HepG2 (cell line): ENCODE measurements around the gene NPC1. TPM values are rescaled to one million over a fixed set of nuclear protein-coding genes. Genes with fewer than 3 reads are reported as not detected.
A peak's percentile ranks its signal among the peaks of the same experiment; 100 is the strongest.

Source experiments
- ATM ChIP-seq: fragments of 450-650 bp; IDR thresholded peaks from 2 replicates; pipeline ENCODE4 v1.7.1; 2017; ENCODE audit warnings: mild to moderate bottlenecking, borderline replicate concordance
- DRAP1 ChIP-seq: IDR thresholded peaks from 2 replicates; pipeline ENCODE4 v1.6.1; 2016; ENCODE audit warnings: missing genetic modification reagents, missing compliant biosample characterization
- E2F2 ChIP-seq: sonication (generic); formaldehyde crosslinking; IDR thresholded peaks from 2 replicates; pipeline ENCODE4 v1.4.0; 2020; ENCODE audit warnings: missing genetic modification reagents, borderline replicate concordance
- ESRRA ChIP-seq: sonication (generic); formaldehyde crosslinking; IDR thresholded peaks from 2 replicates; pipeline ENCODE4 v1.5.1; 2020; ENCODE audit warnings: mild to moderate bottlenecking, low read depth, missing genetic modification reagents
- FOXM1 ChIP-seq: sonication (generic); formaldehyde crosslinking; IDR thresholded peaks from 2 replicates; pipeline ENCODE4 v1.5.0; 2020; ENCODE audit warnings: missing genetic modification reagents
- HNF4G ChIP-seq, 2 experiments: sonication (generic) in 1 of 2; formaldehyde crosslinking in 1 of 2; IDR thresholded peaks; 2 replicates each; pipeline versions ENCODE4 v1.4.0 to v1.6.1; 2011 to 2020; ENCODE audit warnings: borderline replicate concordance in 2 of 2, low read depth in 2 of 2, mild to moderate bottlenecking in 2 of 2, low read length in 1 of 2, missing genetic modification reagents in 1 of 2, moderate library complexity in 1 of 2
- HNRNPL ChIP-seq: fragments of 200-400 bp; formaldehyde crosslinking; IDR thresholded peaks from 2 replicates; pipeline ENCODE4 v1.6.1; 2017; ENCODE audit warnings: mild to moderate bottlenecking, low read depth, low read length
- IRX3 ChIP-seq: sonication (generic); formaldehyde crosslinking; IDR thresholded peaks from 2 replicates; pipeline ENCODE4 v1.8.1; 2023; ENCODE audit warnings: mild to moderate bottlenecking, low read depth, missing genetic modification reagents, borderline replicate concordance
- ISX ChIP-seq: sonication (generic); formaldehyde crosslinking; conservative IDR thresholded peaks from 2 replicates; pipeline ENCODE4 v1.5.0; 2020; ENCODE audit warnings: missing genetic modification reagents
- KDM2A ChIP-seq: sonication (generic); formaldehyde crosslinking; IDR thresholded peaks from 2 replicates; pipeline ENCODE4 v1.4.0; 2020; ENCODE audit warnings: low read depth, missing genetic modification reagents, borderline replicate concordance
- MYC ChIP-seq: sonication (generic); formaldehyde crosslinking; IDR thresholded peaks from 2 replicates; pipeline ENCODE4 v1.9.0; 2021; ENCODE audit warnings: missing genetic modification reagents, borderline replicate concordance
- NFATC3 ChIP-seq: sonication (generic); formaldehyde crosslinking; IDR thresholded peaks from 2 replicates; pipeline ENCODE4 v1.5.1; 2020; ENCODE audit warnings: mild to moderate bottlenecking, missing genetic modification reagents
- RFX3 ChIP-seq: IDR thresholded peaks from 2 replicates; pipeline ENCODE4 v1.6.1; 2016; ENCODE audit warnings: missing biosample characterization, missing genetic modification reagents
- SCMH1 ChIP-seq: sonication (generic); formaldehyde crosslinking; IDR thresholded peaks from 2 replicates; pipeline ENCODE4 v1.9.0; 2021; ENCODE audit warnings: missing genetic modification reagents, mild to moderate bottlenecking, borderline replicate concordance
- SPEN ChIP-seq: sonication (generic); formaldehyde crosslinking; IDR thresholded peaks from 2 replicates; pipeline ENCODE4 v1.5.1; 2020; ENCODE audit warnings: low read depth, mild to moderate bottlenecking, missing genetic modification reagents
- TBX3 ChIP-seq: fragments of 450-650 bp; IDR thresholded peaks from 2 replicates; pipeline ENCODE4 v1.6.1; 2017; ENCODE audit warnings: antibody characterized with exemption, mild to moderate bottlenecking, inconsistent platforms, borderline replicate concordance
- YEATS2 ChIP-seq: sonication (generic); formaldehyde crosslinking; IDR thresholded peaks from 2 replicates; pipeline ENCODE4 v1.4.0; 2020; ENCODE audit warnings: missing genetic modification reagents, borderline replicate concordance
- ZFP37 ChIP-seq: sonication (generic); formaldehyde crosslinking; IDR thresholded peaks from 2 replicates; pipeline ENCODE4 v1.4.0; 2020; ENCODE audit warnings: missing genetic modification reagents, borderline replicate concordance
- ZNF282 ChIP-seq: fragments of 450-650 bp; IDR thresholded peaks from 2 replicates; pipeline ENCODE4 v1.6.1; 2018; ENCODE audit not compliant: partially characterized antibody
- ZNF431 ChIP-seq: sonication (generic); formaldehyde crosslinking; IDR thresholded peaks from 2 replicates; pipeline ENCODE4 v1.9.0; 2022; ENCODE audit warnings: missing genetic modification reagents, low read depth, mild to moderate bottlenecking, borderline replicate concordance
- ZNF550 ChIP-seq: sonication (generic); formaldehyde crosslinking; IDR thresholded peaks from 2 replicates; pipeline ENCODE4 v1.4.0; 2020; ENCODE audit warnings: mild to moderate bottlenecking, missing genetic modification reagents, borderline replicate concordance
- ZNF879 ChIP-seq: sonication (generic); formaldehyde crosslinking; IDR thresholded peaks from 2 replicates; pipeline ENCODE4 v1.8.1; 2023; ENCODE audit warnings: missing genetic modification reagents
- polyA plus RNA-seq, 8 experiments: library from polyadenylated mRNA; depleted of rRNA in 3 of 8; stranded (reverse) in 7 of 8; unstranded in 1 of 8; fragments of >200 nt; fragmentation: Illumina TruSeq in 4 of 8; extraction: Trizol in 4 of 8; gene quantifications; 2 replicates each; pipeline versions ENCODE4 v1.2.1 to v1.2.3, GENCODE V29; 2011 to 2016; ENCODE audit warnings: low read depth in 4 of 8, missing spikeins in 1 of 8, mixed read lengths in 1 of 8; ENCODE audit not compliant: insufficient read depth in 1 of 8
- total RNA-seq, 5 experiments: library from RNA; depleted of rRNA; stranded (reverse); fragments of >200 nt; fragmentation: Illumina TruSeq; extraction: Trizol; gene quantifications; 2 replicates each; pipeline ENCODE4 v1.2.3, GENCODE V29; 2016; ENCODE audit warnings: low read depth in 1 of 5
- TF ChIP-seq, protein P1 (sequence below): IDR thresholded peaks from 2 replicates; pipeline ENCODE4 v1.6.1; 2016; ENCODE audit warnings: low read depth, missing genetic modification reagents, missing compliant biosample characterization

NPC1 gene
- total and polyA plus RNA-seq, 2 of the 13 experiments (the other 11 are each of a cell fraction or from before 2014, with no cell fraction given) = 46.5 to 114 TPM

GRCh38 chr18:23545247-23545789 is 41.0 kb downstream of the NPC1 start (continued):
- TF ChIP-seq, protein P1, sequence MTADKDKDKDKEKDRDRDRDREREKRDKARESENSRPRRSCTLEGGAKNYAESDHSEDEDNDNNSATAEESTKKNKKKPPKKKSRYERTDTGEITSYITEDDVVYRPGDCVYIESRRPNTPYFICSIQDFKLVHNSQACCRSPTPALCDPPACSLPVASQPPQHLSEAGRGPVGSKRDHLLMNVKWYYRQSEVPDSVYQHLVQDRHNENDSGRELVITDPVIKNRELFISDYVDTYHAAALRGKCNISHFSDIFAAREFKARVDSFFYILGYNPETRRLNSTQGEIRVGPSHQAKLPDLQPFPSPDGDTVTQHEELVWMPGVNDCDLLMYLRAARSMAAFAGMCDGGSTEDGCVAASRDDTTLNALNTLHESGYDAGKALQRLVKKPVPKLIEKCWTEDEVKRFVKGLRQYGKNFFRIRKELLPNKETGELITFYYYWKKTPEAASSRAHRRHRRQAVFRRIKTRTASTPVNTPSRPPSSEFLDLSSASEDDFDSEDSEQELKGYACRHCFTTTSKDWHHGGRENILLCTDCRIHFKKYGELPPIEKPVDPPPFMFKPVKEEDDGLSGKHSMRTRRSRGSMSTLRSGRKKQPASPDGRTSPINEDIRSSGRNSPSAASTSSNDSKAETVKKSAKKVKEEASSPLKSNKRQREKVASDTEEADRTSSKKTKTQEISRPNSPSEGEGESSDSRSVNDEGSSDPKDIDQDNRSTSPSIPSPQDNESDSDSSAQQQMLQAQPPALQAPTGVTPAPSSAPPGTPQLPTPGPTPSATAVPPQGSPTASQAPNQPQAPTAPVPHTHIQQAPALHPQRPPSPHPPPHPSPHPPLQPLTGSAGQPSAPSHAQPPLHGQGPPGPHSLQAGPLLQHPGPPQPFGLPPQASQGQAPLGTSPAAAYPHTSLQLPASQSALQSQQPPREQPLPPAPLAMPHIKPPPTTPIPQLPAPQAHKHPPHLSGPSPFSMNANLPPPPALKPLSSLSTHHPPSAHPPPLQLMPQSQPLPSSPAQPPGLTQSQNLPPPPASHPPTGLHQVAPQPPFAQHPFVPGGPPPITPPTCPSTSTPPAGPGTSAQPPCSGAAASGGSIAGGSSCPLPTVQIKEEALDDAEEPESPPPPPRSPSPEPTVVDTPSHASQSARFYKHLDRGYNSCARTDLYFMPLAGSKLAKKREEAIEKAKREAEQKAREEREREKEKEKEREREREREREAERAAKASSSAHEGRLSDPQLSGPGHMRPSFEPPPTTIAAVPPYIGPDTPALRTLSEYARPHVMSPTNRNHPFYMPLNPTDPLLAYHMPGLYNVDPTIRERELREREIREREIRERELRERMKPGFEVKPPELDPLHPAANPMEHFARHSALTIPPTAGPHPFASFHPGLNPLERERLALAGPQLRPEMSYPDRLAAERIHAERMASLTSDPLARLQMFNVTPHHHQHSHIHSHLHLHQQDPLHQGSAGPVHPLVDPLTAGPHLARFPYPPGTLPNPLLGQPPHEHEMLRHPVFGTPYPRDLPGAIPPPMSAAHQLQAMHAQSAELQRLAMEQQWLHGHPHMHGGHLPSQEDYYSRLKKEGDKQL (CRISPR knock-in tag) = no peak
- no peak for TF ChIP-seq ZNF282
- peak; percentile 83 for TF ChIP-seq HNF4G (IDR thresholded peaks at IDR 0.05; ENCODE audit: borderline replicate concordance, low read depth, low read length)
- TF ChIP-seq HNF4G (CRISPR knock-in tag; IDR thresholded peaks at IDR 0.05; ENCODE audit: borderline replicate concordance, low read depth) = peak; percentile 83; the same call in 1 of the 2 replicates
- peak; percentile 27; the same call in 1 of the 2 replicates for TF ChIP-seq KDM2A (CRISPR knock-in tag)
- no peak for TF ChIP-seq YEATS2 (CRISPR knock-in tag)
- no peak for TF ChIP-seq ZNF550 (CRISPR knock-in tag)
- TF ChIP-seq MYC (CRISPR knock-in tag) = peak; percentile 36; the same call in 1 of the 2 replicates
- TF ChIP-seq ZFP37 (CRISPR knock-in tag) = no peak
- TF ChIP-seq SPEN (CRISPR knock-in tag) = no peak
- TF ChIP-seq ESRRA = peak; percentile 57; the same call in 1 of the 2 replicates
- TF ChIP-seq ISX (CRISPR knock-in tag) = no peak
- no peak for TF ChIP-seq ZNF879 (CRISPR knock-in tag)
- TF ChIP-seq TBX3 = no peak
- TF ChIP-seq SCMH1 = no peak
- no peak for TF ChIP-seq HNRNPL
- TF ChIP-seq IRX3 (CRISPR knock-in tag) = no peak
- TF ChIP-seq RFX3 = no peak
- TF ChIP-seq FOXM1 (CRISPR knock-in tag) = no peak
- no peak for TF ChIP-seq ZNF431
- no peak for TF ChIP-seq E2F2 (CRISPR knock-in tag)
- TF ChIP-seq NFATC3 = no peak
- TF ChIP-seq DRAP1 (CRISPR knock-in tag) = no peak
- no peak for TF ChIP-seq ATM
